Measurements from ENCODE around the gene LYZL4. TPM values are rescaled to one million over a fixed set of nuclear protein-coding genes. Genes with fewer than 3 reads are reported as not detected.

Gene LYZL4
- total RNA-seq, 1 experiment from 2014 or later = not detected

DNA sequence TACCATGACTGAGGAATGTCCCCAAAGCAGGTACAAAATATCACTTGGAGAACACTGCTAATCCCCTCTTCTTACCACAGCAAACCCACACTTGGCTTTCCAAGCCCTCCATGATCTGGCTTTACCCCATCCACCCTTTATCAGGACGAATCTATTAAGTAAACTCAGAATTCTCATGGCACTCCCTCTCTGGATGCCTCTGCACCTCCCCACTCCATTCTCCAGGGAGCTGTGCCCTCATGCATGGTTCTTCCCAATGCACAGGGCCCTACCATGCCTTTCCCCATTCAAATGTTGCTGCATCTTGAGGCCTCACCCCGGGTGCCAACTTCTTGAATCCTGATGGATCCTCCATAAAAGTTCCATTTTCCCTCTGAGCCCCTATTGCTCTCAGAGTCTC lies 2.3 kb downstream of the LYZL4 start:
- POLR2A ChIA-PET = no interaction called here
- Histone ChIP-seq H3K27ac (ENCODE audit: low read length) (no peak overlapping the region), H3K4me1 (ENCODE audit: control insufficient read depth, insufficient read depth, low read length) (no peaks in the 10 kb centered on the region), H3K27me3 (ENCODE audit: control insufficient read depth, insufficient read depth, low read length) (no peaks in the 10 kb centered on the region), H3K36me3 (ENCODE audit: control insufficient read depth, insufficient read depth, low read length) (no peaks in the 10 kb centered on the region), H3K9me3 (ENCODE audit: control insufficient read depth, insufficient read depth, low read depth, low read length) (no peaks in the 10 kb centered on the region), H3K4me3 (ENCODE audit: low read depth in 2 of 2, low read length in 2 of 2) (no peak overlapping the region)
- TF ChIP-seq TCF7L2 (IDR thresholded peaks at IDR 0.05; ENCODE audit: low read depth, low read length) = no peak
- no peak for TF ChIP-seq POLR2AphosphoS5 (IDR thresholded peaks at IDR 0.05; ENCODE audit: low read depth, low read length)
- TF ChIP-seq, protein P1, sequence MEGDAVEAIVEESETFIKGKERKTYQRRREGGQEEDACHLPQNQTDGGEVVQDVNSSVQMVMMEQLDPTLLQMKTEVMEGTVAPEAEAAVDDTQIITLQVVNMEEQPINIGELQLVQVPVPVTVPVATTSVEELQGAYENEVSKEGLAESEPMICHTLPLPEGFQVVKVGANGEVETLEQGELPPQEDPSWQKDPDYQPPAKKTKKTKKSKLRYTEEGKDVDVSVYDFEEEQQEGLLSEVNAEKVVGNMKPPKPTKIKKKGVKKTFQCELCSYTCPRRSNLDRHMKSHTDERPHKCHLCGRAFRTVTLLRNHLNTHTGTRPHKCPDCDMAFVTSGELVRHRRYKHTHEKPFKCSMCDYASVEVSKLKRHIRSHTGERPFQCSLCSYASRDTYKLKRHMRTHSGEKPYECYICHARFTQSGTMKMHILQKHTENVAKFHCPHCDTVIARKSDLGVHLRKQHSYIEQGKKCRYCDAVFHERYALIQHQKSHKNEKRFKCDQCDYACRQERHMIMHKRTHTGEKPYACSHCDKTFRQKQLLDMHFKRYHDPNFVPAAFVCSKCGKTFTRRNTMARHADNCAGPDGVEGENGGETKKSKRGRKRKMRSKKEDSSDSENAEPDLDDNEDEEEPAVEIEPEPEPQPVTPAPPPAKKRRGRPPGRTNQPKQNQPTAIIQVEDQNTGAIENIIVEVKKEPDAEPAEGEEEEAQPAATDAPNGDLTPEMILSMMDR (IDR thresholded peaks at IDR 0.05) = no peak
- TF ChIP-seq SIN3A (IDR thresholded peaks at IDR 0.05; ENCODE audit: borderline replicate concordance, insufficient read depth, low read depth, low read length) = no peak
- TF ChIP-seq, protein P2, sequence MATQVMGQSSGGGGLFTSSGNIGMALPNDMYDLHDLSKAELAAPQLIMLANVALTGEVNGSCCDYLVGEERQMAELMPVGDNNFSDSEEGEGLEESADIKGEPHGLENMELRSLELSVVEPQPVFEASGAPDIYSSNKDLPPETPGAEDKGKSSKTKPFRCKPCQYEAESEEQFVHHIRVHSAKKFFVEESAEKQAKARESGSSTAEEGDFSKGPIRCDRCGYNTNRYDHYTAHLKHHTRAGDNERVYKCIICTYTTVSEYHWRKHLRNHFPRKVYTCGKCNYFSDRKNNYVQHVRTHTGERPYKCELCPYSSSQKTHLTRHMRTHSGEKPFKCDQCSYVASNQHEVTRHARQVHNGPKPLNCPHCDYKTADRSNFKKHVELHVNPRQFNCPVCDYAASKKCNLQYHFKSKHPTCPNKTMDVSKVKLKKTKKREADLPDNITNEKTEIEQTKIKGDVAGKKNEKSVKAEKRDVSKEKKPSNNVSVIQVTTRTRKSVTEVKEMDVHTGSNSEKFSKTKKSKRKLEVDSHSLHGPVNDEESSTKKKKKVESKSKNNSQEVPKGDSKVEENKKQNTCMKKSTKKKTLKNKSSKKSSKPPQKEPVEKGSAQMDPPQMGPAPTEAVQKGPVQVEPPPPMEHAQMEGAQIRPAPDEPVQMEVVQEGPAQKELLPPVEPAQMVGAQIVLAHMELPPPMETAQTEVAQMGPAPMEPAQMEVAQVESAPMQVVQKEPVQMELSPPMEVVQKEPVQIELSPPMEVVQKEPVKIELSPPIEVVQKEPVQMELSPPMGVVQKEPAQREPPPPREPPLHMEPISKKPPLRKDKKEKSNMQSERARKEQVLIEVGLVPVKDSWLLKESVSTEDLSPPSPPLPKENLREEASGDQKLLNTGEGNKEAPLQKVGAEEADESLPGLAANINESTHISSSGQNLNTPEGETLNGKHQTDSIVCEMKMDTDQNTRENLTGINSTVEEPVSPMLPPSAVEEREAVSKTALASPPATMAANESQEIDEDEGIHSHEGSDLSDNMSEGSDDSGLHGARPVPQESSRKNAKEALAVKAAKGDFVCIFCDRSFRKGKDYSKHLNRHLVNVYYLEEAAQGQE (IDR thresholded peaks at IDR 0.05; ENCODE audit: insufficient read depth in 1 of 2, low read depth in 2 of 2, low read length in 1 of 2) = no peak
- DNase-seq (ENCODE audit: low read depth, low spot score) (no peak), ATAC-seq (no peak)
- CTCF ChIA-PET = no interaction called here
- no TSS peak for BruUV-seq (replicated peaks)
- intact Hi-C loops (cut with micrococcal nuclease; ENCODE audit: unreplicated experiment) = no loop called here
- in situ Hi-C loops (cut with HindIII; ENCODE audit: low pct_unique_long_range_greater_than_20kb, low sequenced_read_pairs) = no loop called here

DNA sequence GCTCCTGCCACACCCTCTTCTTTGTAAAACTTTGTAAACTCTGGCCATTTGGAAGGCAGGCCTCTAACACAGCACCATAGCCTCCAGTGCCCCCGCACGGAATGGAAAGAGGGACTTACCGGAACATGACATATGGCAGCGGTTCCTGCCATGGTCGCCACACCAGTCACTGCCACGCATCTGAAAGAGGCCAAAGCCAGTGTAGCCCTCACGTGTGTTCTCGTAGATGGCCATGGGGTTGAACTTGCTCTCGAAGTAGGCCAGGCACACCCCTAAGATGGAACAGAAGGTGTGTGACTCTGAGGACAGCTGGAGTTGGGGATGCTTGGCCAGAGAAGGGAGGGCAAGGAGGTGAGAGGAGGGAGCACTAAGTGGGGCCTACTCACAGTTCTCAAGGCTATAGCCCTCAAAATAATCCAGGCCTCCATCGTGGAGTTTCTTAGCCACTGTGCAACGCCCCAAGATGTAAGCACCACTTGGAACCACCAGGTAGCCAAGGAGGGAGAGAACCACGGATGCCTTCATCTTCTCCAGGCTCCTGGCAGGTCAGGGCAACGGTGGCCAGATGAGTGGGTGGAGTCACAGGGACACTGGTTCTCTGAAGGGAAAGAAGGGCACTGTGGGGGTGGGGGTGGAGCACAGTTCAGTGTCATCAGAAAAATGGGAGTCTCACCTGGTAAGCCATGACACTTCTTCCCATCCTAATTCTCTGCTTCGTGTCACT lies 3.5 kb downstream of the LYZL4 start:
- Histone ChIP-seq H3K4me1 (ENCODE audit: control insufficient read depth, insufficient read depth, low read length) (no peaks in the 10 kb centered on the region), H3K36me3 (ENCODE audit: control insufficient read depth, insufficient read depth, low read length) (no peaks in the 10 kb centered on the region), H3K27me3 (ENCODE audit: control insufficient read depth, insufficient read depth, low read length) (no peaks in the 10 kb centered on the region), H3K4me3 (ENCODE audit: low read depth in 2 of 2, low read length in 2 of 2) (no peak overlapping the region), H3K27ac (ENCODE audit: low read length) (no peak overlapping the region), H3K9me3 (ENCODE audit: control insufficient read depth, insufficient read depth, low read depth, low read length) (no peaks in the 10 kb centered on the region)
- no peak for TF ChIP-seq SIN3A (IDR thresholded peaks at IDR 0.05; ENCODE audit: borderline replicate concordance, insufficient read depth, low read depth, low read length)
- TF ChIP-seq, protein P1 (IDR thresholded peaks at IDR 0.05) = no peak
- TF ChIP-seq POLR2AphosphoS5 (IDR thresholded peaks at IDR 0.05; ENCODE audit: low read depth, low read length) = no peak
- TF ChIP-seq TCF7L2 (IDR thresholded peaks at IDR 0.05; ENCODE audit: low read depth, low read length) = no peak
- TF ChIP-seq, protein P2 (IDR thresholded peaks at IDR 0.05; ENCODE audit: insufficient read depth in 1 of 2, low read depth in 2 of 2, low read length in 1 of 2) = no peak
- DNase-seq (ENCODE audit: low read depth, low spot score) (no peak), ATAC-seq (no peak)
- intact Hi-C loops (cut with micrococcal nuclease; ENCODE audit: unreplicated experiment) (no loop called here), in situ Hi-C loops (cut with HindIII; ENCODE audit: low pct_unique_long_range_greater_than_20kb, low sequenced_read_pairs) (no loop called here)
- ChIA-PET POLR2A (no interaction called here), CTCF (no interaction called here)
- no TSS peak for BruUV-seq (replicated peaks)
